ENCODE results near the gene RNU11.

DNA sequence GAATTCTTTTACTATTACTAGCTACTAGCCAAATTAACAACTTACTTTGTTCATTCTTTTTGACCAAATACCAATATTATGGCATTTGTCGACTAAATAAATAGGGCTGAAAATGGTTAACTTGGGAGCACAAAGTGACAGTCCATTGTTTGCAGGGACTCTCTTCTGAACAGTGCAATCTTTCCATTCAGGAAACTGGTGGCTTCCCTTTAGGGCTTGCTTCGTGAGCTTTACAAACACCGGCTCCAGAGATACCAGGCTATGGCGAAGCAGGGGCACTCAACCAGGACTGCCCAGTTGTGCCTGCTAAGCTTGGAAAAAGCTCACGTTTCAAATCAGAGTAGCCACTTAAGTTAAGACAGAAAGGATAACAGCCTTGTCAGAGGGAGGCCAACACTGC lies 44.0 kb upstream of the RNU11 start:
- no peak for TF ChIP-seq EZH2phosphoT487 (IDR thresholded peaks at IDR 0.05; ENCODE audit: borderline replicate concordance, low read length)
- TF ChIP-seq, protein P1, sequence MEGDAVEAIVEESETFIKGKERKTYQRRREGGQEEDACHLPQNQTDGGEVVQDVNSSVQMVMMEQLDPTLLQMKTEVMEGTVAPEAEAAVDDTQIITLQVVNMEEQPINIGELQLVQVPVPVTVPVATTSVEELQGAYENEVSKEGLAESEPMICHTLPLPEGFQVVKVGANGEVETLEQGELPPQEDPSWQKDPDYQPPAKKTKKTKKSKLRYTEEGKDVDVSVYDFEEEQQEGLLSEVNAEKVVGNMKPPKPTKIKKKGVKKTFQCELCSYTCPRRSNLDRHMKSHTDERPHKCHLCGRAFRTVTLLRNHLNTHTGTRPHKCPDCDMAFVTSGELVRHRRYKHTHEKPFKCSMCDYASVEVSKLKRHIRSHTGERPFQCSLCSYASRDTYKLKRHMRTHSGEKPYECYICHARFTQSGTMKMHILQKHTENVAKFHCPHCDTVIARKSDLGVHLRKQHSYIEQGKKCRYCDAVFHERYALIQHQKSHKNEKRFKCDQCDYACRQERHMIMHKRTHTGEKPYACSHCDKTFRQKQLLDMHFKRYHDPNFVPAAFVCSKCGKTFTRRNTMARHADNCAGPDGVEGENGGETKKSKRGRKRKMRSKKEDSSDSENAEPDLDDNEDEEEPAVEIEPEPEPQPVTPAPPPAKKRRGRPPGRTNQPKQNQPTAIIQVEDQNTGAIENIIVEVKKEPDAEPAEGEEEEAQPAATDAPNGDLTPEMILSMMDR (conservative IDR thresholded peaks at IDR 0.05; ENCODE audit: low read depth, low read length) = no peak
- no peak for TF ChIP-seq EZH2 (IDR thresholded peaks at IDR 0.05; ENCODE audit: low read length, unreplicated experiment)
